DOHH2 (cell line): ENCODE results near the gene GFM2.

Source experiments
- H3F3A ChIP-seq: fragments of 200-600 bp; sonication (generic), shearing (Covaris generic); 2 replicates; pipeline ENCODE4 v1.6.0; 2016; ENCODE audit warnings: antibody characterized with exemption, mild to moderate bottlenecking; ENCODE audit not compliant: control insufficient read depth, insufficient read depth
- H3K27ac ChIP-seq: fragments of 200-600 bp; sonication (generic); 2 replicates; pipeline ENCODE4 v1.5.1; 2014; ENCODE audit warnings: low read depth, mild to moderate bottlenecking, low read length, moderate library complexity
- H3K27me3 ChIP-seq: fragments of 200-600 bp; sonication (generic); 2 replicates; pipeline ENCODE4 v1.6.1; 2014; ENCODE audit warnings: mild to moderate bottlenecking, low read length, mixed read lengths; ENCODE audit not compliant: control insufficient read depth
- H3K36me3 ChIP-seq: fragments of 200-600 bp; sonication (generic); 2 replicates; pipeline ENCODE4 v1.6.1; 2014; ENCODE audit warnings: mild to moderate bottlenecking, low read length, moderate library complexity, mixed read lengths; ENCODE audit not compliant: control insufficient read depth
- H3K4me1 ChIP-seq: fragments of 200-600 bp; sonication (generic); 2 replicates; pipeline ENCODE4 v1.6.1; 2014; ENCODE audit warnings: mild to moderate bottlenecking, low read length, mixed read lengths; ENCODE audit not compliant: control insufficient read depth
- H3K4me2 ChIP-seq: fragments of 200-600 bp; sonication (generic); 2 replicates; pipeline ENCODE4 v1.6.0; 2014; ENCODE audit warnings: mild to moderate bottlenecking, low read length, moderate library complexity
- H3K4me3 ChIP-seq: fragments of 200-600 bp; sonication (generic); 2 replicates; pipeline ENCODE4 v1.5.1; 2014; ENCODE audit warnings: mild to moderate bottlenecking, low read length, mixed read lengths
- H3K79me2 ChIP-seq: fragments of 200-600 bp; sonication (generic); 2 replicates; pipeline ENCODE4 v1.6.1; 2014; ENCODE audit warnings: mild to moderate bottlenecking, low read length, mixed read lengths; ENCODE audit not compliant: control insufficient read depth
- H3K9me2 ChIP-seq: fragments of 200-600 bp; sonication (generic); replicated peaks from 2 replicates; pipeline ENCODE4 v1.6.1; 2014; ENCODE audit warnings: mild to moderate bottlenecking, low read length, mixed read lengths; ENCODE audit not compliant: control insufficient read depth
- H3K9me3 ChIP-seq: fragments of 200-600 bp; sonication (generic); 2 replicates; pipeline ENCODE4 v1.6.1; 2014; ENCODE audit warnings: antibody characterized with exemption, low read length, mixed read lengths; ENCODE audit not compliant: control insufficient read depth, insufficient read depth
- H4K20me1 ChIP-seq: fragments of 200-600 bp; sonication (generic); 2 replicates; pipeline ENCODE4 v1.6.0; 2014; ENCODE audit warnings: low read depth, mild to moderate bottlenecking, antibody characterized with exemption, low read length, moderate library complexity; ENCODE audit not compliant: control insufficient read depth, insufficient read depth
- CTCF ChIP-seq: fragments of 200-600 bp; sonication (generic); IDR thresholded peaks from one replicate; pipeline ENCODE4 v1.5.1; 2014; ENCODE audit warnings: antibody characterized with exemption, mild to moderate bottlenecking, low read depth, low read length; ENCODE audit not compliant: poor library complexity, severe bottlenecking
- EZH2phosphoT487 ChIP-seq: fragments of 200-600 bp; sonication (generic); IDR thresholded peaks from 2 replicates; pipeline ENCODE4 v1.6.1; 2017; ENCODE audit warnings: borderline replicate concordance, mild to moderate bottlenecking, antibody characterized with exemption, low read length, moderate library complexity, mixed read lengths

The GFM2 gene

DNA sequence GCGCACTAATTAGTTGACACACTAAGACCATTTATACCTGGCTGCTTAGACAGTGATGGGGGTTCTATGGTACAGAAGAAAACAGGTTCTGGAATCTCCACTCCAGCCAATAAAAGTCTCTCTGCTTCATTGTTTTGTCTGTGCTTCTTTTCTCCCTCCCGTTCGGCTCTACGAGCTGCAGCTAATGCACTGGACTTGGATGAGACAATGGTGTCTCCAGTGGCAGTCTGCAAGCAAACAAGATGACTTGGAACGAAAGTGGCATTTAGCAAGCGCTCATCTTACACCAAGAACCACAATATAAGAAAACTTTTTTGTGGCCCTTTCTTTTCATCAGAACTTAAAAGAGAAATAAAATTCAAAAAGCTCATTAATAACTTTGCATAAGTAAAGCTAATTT is 30.2 kb downstream of the GFM2 start:
- H3F3A ChIP-seq, result no peaks in the 10 kb centered on the region
- no peaks in the 10 kb centered on the region for H3K27me3 ChIP-seq
- H3K27ac ChIP-seq, result no peak overlapping the region
- H3K9me3 ChIP-seq, result no peaks in the 10 kb centered on the region
- no peaks in the 10 kb centered on the region for H3K79me2 ChIP-seq
- peaks cover 2% of the 10 kb centered on the region; the same call in 1 of the 2 replicates for H4K20me1 ChIP-seq
- no peaks in the 10 kb centered on the region for H3K4me1 ChIP-seq
- no peak overlapping the region for H3K4me3 ChIP-seq
- no peaks in the 10 kb centered on the region for H3K9me2 ChIP-seq
- no peak for TF ChIP-seq EZH2phosphoT487
- TF ChIP-seq CTCF, result no peak
- peaks cover 73% of the 10 kb centered on the region for H3K36me3 ChIP-seq
- no peak overlapping the region for H3K4me2 ChIP-seq

DNA sequence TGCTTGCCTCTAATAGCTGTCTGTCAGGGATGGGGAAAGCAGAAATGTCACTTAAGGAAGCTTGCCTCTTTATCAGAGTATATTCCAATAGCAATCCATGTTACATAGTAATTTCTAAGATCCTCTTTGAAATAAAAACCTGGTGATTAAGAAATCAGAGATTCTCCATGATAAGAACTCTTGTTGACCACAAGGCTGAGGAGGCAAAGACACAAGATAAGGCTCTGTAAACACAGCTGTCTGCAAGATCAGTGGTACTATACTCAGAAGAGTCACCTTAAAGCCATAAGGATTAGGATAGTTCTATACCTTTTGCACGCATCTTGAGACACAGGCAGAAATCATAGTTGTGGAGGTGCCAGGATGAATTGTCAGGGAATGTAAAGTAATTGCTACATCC is 41.6 kb downstream of the GFM2 start:
- no peaks in the 10 kb centered on the region for H3K79me2 ChIP-seq
- H3F3A ChIP-seq, result no peaks in the 10 kb centered on the region; the same call in 1 of the 2 replicates
- TF ChIP-seq CTCF (no peak), EZH2phosphoT487 (no peak)
- no peaks in the 10 kb centered on the region for H4K20me1 ChIP-seq
- no peak overlapping the region for H3K4me3 ChIP-seq
- no peaks in the 10 kb centered on the region for H3K9me3 ChIP-seq
- H3K9me2 ChIP-seq, result no peaks in the 10 kb centered on the region
- H3K36me3 ChIP-seq, result peaks cover 55% of the 10 kb centered on the region
- H3K4me2 ChIP-seq, result no peak overlapping the region
- no peak overlapping the region for H3K27ac ChIP-seq
- H3K4me1 ChIP-seq, result no peaks in the 10 kb centered on the region
- no peaks in the 10 kb centered on the region for H3K27me3 ChIP-seq

GRCh38 chr5:74722271-74722670 is 44.6 kb downstream of the GFM2 start:
- H3K79me2 ChIP-seq, result no peaks in the 10 kb centered on the region
- H3K4me2 ChIP-seq, result no peak overlapping the region
- no peaks in the 10 kb centered on the region for H3K4me1 ChIP-seq
- TF ChIP-seq EZH2phosphoT487, result no peak
- no peak for TF ChIP-seq CTCF
- no peak overlapping the region for H3K27ac ChIP-seq
- no peaks in the 10 kb centered on the region for H3K9me3 ChIP-seq
- peaks cover 71% of the 10 kb centered on the region for H3K36me3 ChIP-seq
- H4K20me1 ChIP-seq, result no peaks in the 10 kb centered on the region
- H3K4me3 ChIP-seq, result no peak overlapping the region
- H3K9me2 ChIP-seq, result no peaks in the 10 kb centered on the region
- no peaks in the 10 kb centered on the region for H3K27me3 ChIP-seq
- H3F3A ChIP-seq, result no peaks in the 10 kb centered on the region

DNA sequence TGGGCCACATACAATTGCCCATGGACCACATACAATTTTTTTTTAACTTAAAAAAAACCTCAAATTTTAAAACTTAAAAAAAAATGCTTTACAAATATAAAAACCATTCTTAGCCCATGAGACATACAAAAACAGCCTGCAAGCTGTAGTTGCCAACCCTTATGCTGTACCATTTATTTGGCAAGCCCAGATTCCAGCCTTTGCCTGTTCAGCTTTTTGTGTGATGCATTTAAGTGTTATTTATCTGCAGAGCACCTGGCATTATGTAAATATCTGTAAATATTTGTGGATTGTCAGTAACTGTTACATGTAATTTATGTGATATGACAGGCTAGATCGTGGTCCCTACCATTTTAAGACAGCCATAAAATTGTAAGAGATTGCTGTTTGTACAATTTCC is 49.3 kb downstream of the GFM2 start:
- no peak overlapping the region for H3K4me3 ChIP-seq

More for the DNA sequence above, 49.3 kb downstream of the GFM2 start:
- Histone ChIP-seq H3K27ac (no peak overlapping the region), H3K9me2 (no peaks in the 10 kb centered on the region), H3K27me3 (no peaks in the 10 kb centered on the region), H3F3A (no peaks in the 10 kb centered on the region), H3K9me3 (no peaks in the 10 kb centered on the region), H4K20me1 (no peaks in the 10 kb centered on the region), H3K4me2 (no peak overlapping the region), H3K79me2 (no peaks in the 10 kb centered on the region), H3K36me3 (peaks cover 41% of the 10 kb centered on the region), H3K4me1 (no peaks in the 10 kb centered on the region)
- no peak for TF ChIP-seq CTCF
- TF ChIP-seq EZH2phosphoT487, result no peak
